ENCODE data around the gene ELMO1.

The ELMO1 gene

DNA sequence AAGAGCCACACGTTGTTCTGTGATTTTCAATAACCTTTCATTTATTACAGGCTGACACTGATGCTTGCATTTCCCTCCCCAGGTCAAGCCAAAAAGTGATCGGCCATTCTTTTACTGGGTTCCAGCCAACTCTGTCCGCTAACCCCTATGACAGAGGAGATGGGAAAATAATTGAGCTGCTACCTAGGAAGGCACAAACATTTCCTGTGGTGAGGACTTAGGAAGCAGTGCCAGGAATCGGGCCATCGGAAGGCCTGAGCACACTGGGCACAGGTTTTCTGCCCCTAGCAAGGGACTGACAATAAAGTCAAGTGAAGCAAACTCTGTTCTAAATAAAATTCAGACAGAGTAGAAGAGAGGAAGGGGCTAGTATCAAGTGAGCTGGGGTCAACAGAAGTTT lies 411.4 kb downstream of the ELMO1 start:
- DNase-seq = no peak

DNA sequence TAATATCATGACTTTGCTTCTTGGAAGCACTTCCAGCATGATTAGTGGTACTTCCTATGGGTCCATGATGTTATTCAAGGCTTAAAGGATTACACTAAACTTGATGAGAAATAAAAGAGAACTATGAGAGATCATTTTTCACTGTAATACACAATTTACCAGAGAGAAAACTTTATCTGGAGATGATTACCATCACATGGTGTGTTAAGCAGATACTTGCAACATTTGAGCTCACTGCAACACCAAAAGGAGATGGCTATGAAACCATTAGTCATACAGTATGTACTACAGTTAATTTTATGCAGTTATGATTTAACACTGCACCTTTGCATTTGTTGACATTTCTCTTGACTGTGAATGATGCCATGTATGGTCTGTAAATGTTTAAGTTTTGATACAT lies 413.0 kb downstream of the ELMO1 start:
- no peak for DNase-seq

DNA sequence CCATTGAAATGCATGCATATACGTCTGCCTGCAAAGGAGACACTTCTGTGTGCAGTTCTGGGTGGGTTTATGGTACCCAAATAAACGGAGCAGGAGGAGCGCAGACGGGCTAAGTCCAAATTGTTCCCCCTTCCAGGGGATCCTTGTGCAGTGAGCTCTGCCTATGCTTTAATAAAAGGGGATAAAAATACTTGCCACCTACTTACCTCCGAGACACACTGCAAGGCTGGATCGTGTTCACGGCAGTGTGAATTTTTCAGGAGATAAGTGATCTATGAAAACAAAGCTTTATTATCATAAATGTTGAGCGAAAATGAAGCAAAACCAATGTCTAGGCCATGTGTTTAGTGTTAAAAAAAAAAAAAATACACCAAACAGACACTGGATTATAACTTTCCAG lies 415.5 kb downstream of the ELMO1 start:
- DNase-seq = no peak

DNA sequence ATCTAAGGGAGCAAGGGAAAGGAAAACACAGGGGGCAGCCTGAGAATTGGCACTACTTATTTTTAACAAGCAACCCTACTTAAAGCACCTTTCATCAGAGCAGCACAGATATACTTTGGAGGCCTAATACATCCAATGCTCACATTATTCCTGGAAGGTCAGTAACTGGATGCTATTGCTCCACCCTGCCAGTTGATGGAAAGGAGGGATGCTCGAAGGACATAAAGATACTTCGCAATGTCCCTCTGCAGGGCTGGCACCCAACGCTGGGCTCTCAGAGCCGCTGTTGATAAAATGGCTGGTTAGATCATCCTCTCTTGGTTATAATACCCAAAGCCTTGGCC lies 416.4 kb downstream of the ELMO1 start:
- no peak for DNase-seq

DNA sequence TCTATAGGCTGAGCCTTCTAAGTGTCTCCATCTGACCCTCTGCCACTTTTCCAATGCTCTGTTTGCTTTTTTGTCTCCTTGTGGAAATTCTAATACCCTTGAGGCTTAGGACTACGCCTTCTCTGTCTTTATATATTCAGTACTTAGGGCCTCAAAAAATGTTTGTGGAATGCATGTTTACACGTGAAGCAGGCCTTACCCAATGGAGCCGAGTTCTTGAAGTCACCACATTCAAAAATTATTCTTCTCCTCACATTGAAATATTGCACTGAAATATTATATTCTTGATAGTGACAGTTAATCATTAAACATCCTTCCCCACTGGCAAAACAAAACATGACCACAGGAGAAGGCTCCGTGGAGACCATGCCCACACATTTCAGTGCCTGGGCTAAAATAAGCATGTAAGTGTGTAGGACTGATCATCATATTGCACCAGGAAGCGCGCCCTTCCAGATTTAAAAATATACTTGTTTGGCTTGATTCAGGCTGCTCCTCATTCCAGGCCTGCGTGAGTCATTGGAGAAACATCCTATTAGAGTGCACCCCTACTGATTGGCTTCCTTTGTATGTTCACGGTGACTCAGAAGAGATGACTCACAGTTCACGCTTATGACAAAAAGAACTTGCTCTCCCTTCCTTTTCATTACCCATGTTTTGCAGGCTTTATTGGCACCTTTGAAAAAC lies 416.9 kb downstream of the ELMO1 start:
- peak; percentile 9 to 20 for DNase-seq

DNA sequence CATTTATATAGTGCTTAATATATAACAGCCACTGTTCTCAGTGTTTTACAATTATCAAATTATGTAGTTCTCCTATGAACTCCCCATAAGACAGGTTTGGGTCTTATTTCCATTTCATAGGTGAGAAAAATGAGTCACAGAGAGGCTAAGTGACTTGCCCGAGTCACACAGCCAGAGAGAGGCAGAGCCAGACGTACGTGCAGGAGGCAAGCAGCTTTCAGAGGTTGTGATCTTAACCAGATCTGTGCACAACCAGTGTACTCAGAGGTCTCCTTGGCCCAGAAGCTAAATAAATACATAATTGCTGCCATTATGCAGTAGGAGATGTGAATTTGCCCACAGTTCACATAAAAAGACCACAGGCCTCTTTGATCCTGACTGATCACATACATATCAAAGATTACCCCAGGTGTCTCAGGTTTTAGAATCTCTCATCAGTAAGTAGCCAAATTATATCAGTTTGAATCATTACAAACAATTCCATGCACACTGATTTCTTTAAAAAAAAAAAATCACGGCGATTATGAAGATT lies 419.7 kb downstream of the ELMO1 start:
- DNase-seq = peak; percentile 5 to 10

DNA sequence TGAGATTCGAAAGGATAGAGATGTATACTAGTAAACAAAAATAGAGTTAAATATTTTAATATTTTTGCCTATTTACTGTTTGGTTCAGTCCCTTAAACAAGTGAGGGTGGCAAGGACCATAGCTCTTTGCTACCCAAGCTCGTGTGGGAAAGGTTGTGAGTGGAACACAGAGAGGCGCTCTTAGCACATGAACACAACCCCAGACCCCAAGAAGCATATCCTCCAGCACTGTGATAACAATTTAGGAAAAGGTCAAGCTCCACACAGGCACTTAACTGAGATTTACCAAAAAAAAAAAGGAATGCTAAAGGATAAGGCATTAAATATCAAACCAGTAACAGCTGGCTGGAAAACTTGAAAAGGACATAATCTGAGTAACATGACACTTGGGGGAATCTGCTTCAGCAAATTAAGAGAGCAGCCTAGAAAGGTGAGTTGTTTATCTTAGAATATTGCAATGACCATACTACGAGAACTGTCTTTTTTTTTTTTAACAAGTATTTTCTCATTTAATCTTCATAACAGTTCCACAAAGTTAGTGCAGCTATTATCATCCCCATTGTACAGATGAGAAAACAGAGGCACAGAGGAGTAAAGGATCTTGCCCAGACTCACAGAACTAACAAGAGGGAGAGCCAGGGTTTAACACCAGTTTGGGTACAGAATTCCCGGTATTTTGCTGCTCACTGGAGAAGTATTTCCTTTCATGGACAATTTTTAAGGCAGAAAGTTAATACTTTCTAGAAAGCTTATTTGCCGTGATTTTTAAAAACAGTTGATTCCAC lies 420.9 kb downstream of the ELMO1 start:
- no peak for DNase-seq

DNA sequence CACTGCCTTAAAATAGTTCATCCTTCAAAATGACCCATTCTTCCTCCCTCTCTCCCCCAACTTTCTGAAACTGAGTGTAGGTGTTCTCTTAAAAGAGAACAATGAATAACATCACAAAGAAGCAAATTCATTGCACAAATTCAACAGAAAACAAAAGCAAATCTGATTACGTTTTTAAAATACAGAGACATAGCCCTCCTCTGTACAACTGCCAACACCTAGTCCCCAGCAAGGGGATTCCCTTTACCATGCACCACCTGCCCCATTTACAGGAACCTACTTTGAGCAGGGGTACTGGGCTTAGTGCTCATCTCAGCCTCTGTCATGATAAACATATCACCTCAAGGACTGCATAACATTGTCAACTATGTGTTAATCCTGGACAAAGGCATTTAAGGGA lies 421.6 kb downstream of the ELMO1 start:
- no peak for DNase-seq

DNA sequence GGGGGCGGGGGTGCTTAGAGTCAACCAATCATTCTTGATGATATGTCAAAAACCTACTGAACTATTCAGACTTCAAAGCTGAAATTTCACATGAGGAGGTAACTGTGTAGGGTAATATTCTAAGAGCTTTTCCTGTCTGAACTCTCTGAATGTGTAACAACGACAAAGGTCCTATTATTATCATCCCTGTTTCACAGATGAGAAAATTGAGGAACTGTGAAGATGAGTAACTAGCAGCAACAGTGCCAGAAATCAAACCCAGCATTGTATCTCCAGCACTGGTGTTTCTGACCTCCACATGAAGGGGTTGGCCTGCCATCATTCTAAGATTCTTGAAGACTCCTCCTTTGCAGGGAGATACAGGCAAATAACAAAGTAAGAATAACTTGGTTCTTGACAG lies 429.7 kb downstream of the ELMO1 start:
- DNase-seq = no peak

DNA sequence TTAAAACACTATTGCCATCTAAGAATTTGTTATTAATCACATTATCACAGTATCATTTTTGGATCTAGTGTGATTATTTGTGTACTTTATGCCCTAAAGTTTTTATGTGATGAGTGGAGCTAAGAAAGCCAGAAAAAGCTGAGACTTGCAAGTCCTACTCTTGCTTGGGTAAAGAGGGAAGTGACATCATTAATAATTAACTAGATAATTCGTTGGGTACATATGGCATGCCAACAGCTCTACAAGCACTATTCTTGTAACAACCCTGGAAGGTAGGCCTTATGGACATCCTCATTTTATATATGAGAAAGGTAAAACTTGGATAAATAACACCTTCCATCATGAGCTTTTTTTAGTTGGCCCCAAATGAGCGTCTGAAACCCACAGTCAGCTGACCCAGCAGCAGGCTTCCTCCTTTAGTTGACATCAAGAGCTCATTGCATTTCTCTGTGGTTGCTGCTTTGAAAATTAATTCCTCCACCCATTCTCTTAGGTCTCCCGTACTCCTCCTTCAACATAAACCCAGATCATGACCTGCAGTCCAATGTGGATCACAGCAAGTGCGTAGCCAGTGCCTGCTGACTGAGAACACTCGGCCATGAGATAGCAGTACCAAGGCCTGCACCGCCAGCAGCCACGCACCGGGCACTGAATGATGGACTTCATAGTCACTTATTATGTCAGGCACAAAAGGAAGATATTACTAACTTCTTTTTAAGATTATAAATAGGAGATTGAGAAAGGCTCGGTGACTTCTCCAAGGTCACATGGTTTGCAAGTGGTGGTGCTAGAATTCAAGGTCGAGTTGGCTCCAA lies 432.4 kb downstream of the ELMO1 start:
- no peak for DNase-seq

DNA sequence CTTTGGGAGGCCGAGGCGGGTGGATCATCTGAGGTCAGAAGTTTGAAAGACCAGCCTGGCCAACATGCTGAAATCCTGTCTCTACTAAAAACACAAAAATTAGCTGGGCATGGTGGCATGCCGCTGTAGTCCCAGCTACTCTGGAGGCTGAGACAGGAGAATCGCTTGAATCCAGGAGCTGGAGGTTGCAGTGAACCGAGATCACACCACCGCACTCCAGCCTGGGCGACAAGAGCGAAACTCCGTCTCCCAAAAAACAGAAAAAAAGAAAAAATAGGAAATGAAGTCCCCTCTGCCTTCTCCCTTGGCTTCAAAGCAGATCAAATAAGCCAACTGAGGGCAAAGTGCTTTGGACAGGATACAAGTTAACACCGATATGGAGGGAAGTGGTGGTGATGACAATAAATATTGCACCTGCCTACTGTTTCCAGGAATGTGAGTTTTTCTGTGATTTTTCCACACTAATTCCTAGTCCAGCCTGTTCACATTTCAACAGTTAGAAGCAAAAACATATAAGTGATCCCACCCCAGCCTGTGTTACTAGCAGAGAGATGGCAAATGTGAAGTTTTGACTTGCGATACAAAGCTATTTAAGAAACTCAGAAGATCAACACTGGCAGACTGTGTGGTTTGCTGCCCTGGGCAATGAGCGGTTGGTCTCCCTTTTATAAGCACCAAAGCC lies 433.2 kb downstream of the ELMO1 start:
- DNase-seq = no peak

DNA sequence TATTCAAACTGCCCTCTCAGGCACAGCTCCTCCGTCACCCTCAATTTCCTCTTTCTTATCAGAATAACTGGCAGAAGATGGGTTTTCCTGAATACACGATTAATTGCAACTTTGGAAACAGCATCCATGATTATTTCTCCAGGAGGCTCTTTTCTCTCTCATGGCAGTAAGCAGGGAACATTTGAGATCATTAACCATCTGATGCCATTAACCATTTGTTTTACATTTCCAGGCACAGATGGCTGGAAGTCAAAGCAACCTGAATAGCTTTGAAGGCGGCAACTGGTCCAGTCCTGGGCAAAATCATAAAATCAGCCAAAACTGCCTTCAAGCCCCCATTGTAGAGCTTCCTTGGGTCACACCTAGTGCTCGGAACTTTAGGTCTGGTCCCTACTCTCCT lies 434.9 kb downstream of the ELMO1 start:
- no peak for DNase-seq

DNA sequence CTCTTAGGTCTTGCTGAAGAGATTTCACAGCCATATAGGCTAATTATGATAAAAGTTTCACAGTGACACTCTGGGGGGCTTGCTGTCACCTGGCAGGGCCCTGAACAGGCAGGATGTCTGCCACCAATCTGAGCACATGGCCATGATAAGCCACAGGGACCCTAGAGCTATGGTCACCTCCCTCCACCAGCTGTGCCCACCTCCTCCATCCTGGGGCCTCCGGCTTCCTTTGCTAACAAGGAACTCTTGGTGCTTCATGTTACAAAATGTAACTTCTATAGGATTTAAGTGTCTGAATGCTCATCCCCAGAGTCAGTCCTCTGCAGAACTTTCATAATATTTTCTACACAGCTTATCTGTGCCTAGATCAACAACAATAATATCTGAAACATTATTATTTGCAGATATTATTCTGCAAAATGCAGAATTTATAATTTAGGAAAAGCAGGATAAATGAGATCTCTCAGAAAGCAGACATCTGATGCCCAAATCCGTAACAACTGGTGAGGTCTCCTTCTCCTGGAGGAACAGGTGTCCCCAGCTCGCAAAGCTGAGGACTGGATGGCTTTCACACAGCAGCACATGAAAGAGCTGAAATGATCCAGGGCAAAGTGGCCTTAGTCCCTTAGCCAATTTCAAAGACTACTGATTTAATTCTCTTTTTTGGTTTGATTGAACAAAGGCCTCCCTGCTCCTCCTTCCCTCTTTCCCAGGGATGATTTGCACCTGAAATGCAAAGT lies 437.3 kb downstream of the ELMO1 start:
- no peak for DNase-seq

DNA sequence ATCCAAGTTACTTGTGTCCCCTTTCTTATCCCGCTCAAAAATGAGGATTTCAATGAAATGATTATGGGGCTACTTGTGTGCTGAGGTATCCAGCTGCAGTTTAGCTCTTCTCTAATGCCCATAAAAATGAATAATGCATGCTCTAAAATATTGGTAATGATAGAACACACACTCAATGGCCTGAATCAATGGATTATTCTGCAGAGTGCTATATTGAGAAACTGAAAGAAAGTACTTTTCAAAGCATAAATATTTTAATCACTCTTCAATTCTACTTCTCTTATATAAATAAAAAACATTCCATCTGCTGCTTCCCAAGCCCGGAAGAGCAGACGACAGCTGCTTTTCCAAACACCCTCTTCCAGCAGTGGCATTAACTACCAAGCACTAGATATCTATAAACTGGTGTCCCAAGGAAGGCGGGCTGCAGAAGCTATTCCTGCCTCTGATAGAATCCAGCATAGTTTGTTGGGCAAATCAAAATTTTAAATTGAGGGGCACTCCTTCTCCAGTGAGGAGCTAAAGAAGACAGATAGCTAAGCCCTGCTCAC lies 439.5 kb downstream of the ELMO1 start:
- DNase-seq = no peak

DNA sequence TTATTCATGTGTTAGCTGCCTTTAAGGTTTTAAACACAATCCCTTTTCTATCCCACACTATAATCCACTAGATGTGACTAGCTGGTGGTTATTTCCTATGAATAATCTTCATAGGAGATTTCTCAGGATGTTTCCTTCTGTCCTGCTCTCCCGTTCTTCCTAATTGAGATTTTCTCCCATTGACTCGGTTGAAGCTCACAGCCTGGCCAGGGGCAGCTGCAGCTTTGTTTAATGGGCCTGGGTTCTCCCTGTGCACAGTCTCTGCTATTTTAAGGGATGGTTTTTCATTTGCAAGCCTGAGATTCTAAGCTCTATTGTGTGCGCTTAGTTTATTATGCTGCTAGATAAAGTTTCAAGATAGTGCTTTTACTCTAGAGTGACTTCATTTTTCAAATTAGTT lies 441.0 kb downstream of the ELMO1 start:
- no peak for DNase-seq

DNA sequence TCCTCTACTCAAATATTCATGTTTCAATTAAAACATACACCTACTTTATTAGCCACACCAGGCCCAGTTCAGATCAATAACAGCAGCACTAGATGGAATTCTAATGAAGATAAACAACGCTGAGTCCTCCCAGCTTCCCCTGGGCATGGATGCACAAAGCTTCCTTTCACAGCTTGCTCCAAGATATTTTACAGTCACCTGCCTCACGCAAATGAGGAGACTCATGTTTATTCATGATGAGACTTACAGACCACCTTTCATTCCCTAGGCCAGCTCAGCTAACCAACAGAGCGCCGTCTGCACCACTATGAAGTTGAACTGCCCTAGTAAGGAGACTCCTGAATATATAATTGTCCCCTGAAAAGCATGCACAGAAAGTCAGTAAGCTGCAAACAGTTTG lies 441.4 kb downstream of the ELMO1 start:
- DNase-seq = no peak

DNA sequence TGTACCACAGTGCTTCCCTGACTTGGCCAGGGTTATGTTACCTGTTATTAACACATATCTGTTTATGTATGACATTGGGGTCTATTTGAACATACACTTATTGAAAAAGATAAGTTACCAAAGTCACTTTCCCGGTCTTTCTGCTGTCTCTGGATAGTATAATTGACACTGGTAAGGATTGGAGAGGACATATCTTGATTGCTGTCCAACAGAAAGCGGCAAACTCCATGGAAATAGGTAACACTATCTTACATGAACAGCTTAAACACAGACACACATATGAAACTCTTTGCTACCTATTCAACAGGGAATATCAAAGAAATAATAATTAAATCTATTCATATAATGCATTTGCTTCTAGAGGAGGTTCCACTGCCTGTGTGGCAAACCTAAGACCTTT lies 441.9 kb downstream of the ELMO1 start:
- DNase-seq = no peak

DNA sequence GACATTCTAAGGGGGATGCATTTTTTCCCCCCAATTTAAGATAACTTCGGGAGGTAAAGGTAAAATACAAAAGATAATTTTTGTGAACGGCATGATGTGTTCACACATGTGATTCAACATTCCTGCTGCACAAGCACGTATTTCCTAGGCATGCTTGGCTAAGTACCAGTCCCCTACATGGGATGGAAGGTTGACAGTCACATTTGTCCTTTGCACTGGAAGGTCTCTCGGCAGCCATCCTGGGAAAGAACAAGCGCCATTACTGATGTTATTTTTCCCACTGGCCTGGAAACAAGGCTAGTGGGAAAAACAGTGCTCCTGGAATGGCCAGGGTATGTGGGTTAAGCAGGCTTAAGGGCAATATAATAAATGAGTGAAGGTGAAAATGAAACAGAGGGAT lies 448.2 kb downstream of the ELMO1 start:
- DNase-seq = no peak

DNA sequence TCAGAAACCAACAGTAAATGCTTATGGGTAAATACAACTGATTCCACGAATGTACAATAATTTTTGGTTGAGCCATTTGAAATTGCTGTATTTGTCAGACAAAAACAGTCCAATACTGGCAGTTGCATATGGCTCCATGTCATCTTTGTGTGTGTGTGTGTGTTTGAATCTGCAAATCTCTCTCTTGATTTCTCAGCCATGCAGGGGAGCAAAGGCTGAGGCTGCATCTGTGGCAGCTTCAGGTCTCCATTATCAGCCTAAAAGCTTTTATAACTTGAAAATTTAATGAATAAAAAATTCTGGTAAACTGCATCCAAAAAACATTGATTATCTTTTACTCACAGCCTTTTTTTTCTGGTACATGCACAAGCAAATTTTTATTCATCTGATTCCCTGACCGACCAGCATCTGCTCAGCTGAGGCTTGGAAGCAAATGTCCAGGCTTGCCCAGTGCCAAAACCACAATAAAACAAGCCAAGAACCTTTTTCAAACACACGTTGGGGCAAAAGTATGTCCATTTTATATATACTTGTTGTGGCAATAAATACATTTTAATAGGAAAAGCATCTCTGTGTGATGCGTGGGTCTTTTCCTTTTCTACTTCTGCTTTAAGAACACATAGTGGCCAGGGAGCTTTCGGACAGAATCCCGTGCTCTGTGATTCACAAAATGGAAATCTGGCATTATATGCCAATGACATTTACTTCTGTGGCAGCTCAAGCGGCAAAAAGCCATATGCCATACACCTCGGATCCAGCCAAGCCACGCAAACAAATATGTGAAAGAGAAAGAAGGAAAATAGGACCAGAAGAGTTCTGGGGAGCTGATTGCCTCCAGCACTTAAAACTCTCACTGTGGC lies 448.8 kb downstream of the ELMO1 start:
- DNase-seq = no peak

DNA sequence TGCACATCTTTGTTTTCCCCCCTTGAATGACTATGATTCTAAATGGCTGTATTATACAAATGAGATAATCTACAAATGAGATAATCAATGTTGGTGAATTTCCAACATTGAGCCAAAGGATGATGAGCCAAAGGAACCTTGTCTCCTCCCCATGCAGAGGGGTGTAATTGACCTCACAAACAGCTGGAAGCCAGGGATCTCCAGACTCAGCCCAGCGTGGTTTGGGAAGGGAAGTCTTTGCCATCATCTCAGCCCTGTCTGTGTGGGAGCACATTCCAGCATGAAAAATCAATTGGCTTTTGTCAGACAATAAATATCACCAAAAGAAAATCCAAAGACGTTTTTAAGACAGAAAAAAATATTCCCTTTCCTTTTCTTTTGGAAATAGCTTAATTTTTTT lies 452.9 kb downstream of the ELMO1 start:
- DNase-seq = no peak
